HCT116 (cell line): ENCODE data around the gene MLPH.

Experiments
- CTCF ChIP-seq, 3 experiments: fragments of 200-600 bp in 1 of 3; sonication (generic) in 1 of 3; IDR thresholded peaks in 2 of 3; conservative IDR thresholded peaks in 1 of 3; 2 replicates each; pipeline ENCODE4 v1.5.1; 2012 to 2017; ENCODE audit warnings: low read depth in 2 of 3, low read length in 2 of 3, antibody characterized with exemption in 1 of 3, borderline replicate concordance in 1 of 3, control low read depth in 1 of 3, mild to moderate bottlenecking in 1 of 3, mixed read lengths in 1 of 3, mixed run types in 1 of 3, moderate library complexity in 1 of 3; ENCODE audit not compliant: insufficient read depth in 1 of 3
- EGR1 ChIP-seq: IDR thresholded peaks from 2 replicates; pipeline ENCODE4 v1.6.1; 2012; ENCODE audit warnings: low read depth
- EZH2 ChIP-seq: fragments of 200-600 bp; sonication (generic); IDR thresholded peaks from 2 replicates; pipeline ENCODE4 v1.6.1; 2017; ENCODE audit warnings: antibody characterized with exemption, mixed run types
- EZH2phosphoT487 ChIP-seq: fragments of 200-600 bp; IDR thresholded peaks from 2 replicates; pipeline ENCODE4 v1.6.1; 2018; ENCODE audit warnings: antibody characterized with exemption, borderline replicate concordance
- MAX ChIP-seq: IDR thresholded peaks from 2 replicates; pipeline ENCODE4 v1.6.1; 2012
- POLR2A ChIP-seq: IDR thresholded peaks from 2 replicates; pipeline ENCODE4 v1.7.0; 2011; ENCODE audit warnings: borderline replicate concordance; ENCODE audit not compliant: insufficient read depth, insufficient read length; ENCODE audit errors: extremely low read depth
- REST ChIP-seq: IDR thresholded peaks from 2 replicates; pipeline ENCODE4 v1.6.1; 2012; ENCODE audit warnings: low read depth
- SIN3A ChIP-seq: IDR thresholded peaks from 2 replicates; pipeline ENCODE4 v1.6.1; 2012; ENCODE audit warnings: low read depth
- SRF ChIP-seq: IDR thresholded peaks from 2 replicates; pipeline ENCODE4 v1.6.1; 2012; ENCODE audit warnings: low read depth
- TCF7L2 ChIP-seq: IDR thresholded peaks from 2 replicates; pipeline ENCODE4 v1.7.0; 2011; ENCODE audit warnings: borderline replicate concordance, inconsistent platforms; ENCODE audit not compliant: insufficient read depth, insufficient read length; ENCODE audit errors: extremely low read depth

GRCh38 chr2:237599465-237600110 lies 112.5 kb downstream of the MLPH start:
- TF ChIP-seq CTCF (IDR thresholded peaks at IDR 0.05 in 2 of 3, conservative IDR thresholded peaks at IDR 0.05 in 1 of 3; ENCODE audit: borderline replicate concordance in 1 of 3, insufficient read depth in 1 of 3, low read depth in 2 of 3, low read length in 2 of 3) (no peak), SIN3A (no peak), EZH2 (no peak), MAX (no peak), SRF (no peak), TCF7L2 (no peak), POLR2A (no peak), EZH2phosphoT487 (no peak), REST (no peak), EGR1 (no peak)
